Hepatocyte (in vitro differentiated cells): ENCODE results near the gene ZFYVE27.
A peak's percentile ranks its signal among the peaks of the same experiment; 100 is the strongest.

ENCODE experiments used
- EZH2phosphoT487 ChIP-seq: fragments of 200-600 bp; sonication (generic); IDR thresholded peaks from one replicate; pipeline ENCODE4 v1.6.1; 2018; ENCODE audit warnings: antibody characterized with exemption, mild to moderate bottlenecking, low read depth, moderate library complexity; ENCODE audit not compliant: unreplicated experiment, severe bottlenecking
- TF ChIP-seq, protein P1 (sequence below): fragments of 200-600 bp; sonication (generic); IDR thresholded peaks from 2 replicates; pipeline ENCODE4 v1.5.1; 2016; ENCODE audit warnings: antibody characterized with exemption, mild to moderate bottlenecking; ENCODE audit not compliant: poor library complexity

DNA sequence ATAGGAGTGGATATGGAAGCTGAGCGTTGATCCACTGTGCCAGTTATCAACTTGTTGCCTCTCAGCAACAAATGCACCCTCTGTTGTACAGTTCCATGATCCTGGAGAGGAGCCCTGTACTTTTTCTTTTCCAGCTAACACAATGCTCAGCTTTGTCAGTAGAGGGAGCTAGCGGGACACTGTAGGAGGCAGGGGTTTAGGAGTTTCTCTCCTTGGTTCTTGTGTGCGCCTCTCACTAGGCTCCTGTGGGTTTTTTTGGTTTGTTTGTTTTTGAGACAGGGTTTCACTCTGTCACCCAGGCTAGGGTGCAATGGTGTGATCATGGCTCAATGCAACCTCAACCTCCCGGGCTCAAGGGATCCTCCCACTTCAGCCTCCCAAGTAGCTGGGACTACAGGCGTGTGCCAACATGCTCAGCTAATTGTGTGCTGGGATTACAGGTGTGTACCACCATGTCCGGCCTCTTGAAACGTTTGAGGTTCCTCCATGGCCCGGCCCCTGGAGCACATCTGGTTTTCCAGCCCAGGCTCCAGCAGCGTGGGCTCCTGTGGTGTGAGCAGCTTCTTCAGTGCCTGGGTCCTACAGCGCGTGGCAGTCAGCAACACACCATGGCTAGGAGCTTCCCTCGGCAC lies 35.4 kb upstream of the ZFYVE27 start:
- TF ChIP-seq, protein P1, sequence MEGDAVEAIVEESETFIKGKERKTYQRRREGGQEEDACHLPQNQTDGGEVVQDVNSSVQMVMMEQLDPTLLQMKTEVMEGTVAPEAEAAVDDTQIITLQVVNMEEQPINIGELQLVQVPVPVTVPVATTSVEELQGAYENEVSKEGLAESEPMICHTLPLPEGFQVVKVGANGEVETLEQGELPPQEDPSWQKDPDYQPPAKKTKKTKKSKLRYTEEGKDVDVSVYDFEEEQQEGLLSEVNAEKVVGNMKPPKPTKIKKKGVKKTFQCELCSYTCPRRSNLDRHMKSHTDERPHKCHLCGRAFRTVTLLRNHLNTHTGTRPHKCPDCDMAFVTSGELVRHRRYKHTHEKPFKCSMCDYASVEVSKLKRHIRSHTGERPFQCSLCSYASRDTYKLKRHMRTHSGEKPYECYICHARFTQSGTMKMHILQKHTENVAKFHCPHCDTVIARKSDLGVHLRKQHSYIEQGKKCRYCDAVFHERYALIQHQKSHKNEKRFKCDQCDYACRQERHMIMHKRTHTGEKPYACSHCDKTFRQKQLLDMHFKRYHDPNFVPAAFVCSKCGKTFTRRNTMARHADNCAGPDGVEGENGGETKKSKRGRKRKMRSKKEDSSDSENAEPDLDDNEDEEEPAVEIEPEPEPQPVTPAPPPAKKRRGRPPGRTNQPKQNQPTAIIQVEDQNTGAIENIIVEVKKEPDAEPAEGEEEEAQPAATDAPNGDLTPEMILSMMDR, result peak; percentile 82
- no peak for TF ChIP-seq EZH2phosphoT487
